ENCODE measurements around the gene MAS1. TPM values are rescaled to one million over a fixed set of nuclear protein-coding genes. Genes with fewer than 3 reads are reported as not detected.

MAS1 gene
- total RNA-seq, 1 experiment from 2014 or later, result not detected

DNA sequence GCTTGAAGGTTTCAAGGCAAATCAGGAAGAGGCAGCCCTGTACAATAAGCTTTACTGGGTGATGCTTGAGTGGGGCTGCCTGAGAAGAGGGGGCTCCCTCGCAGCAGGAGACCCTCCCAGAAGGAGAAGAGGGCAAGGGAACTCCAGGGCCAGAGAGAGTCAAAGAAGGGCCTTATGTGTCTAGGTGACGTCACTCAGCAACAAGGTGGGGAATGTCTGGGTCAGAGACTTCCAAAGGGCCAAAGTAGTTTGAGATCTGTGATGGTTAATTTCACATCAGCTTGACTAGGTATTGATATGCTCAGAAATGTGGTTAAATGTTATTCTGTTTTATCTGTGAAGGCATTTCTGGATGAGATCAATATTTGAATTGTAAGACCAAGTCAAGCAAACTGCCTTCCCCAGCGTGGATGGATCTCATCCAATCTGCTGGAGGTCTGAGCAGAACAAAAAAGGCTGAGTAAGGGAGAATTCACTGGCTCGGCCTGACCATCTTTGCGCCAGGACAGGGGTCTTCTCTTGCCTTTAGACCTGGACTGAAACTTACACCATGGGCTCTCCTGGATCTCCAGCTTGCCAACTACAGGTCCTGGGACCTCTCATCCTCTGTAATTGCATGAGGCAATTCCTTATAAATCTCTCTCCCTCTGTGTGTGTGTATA is 35.9 kb downstream of the MAS1 start:
- POLR2A ChIA-PET, result no interaction called here
- no peaks in the 10 kb centered on the region for H3K36me3 ChIP-seq (ENCODE audit: control insufficient read depth, insufficient read depth, low read length)

DNA sequence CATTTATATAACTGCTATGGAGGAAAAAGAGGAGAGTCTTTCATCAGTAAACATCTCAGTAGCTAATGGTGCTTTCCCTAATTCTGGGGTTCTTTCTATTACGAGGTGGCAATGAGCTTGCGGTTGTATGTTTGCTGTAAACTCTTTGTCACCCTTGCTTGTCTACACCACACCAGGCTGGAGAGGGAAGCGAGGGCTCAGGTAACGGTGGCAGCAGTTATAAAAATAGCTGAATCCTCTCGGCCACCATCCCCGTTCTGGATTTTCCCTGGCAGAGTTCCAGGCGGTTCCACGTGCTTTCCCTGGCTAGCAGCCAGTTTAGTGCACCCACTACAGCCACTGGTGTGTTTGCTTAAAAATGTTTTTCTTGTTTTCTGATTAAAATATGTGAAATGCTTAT is 39.0 kb downstream of the MAS1 start:
- POLR2A ChIA-PET, result no interaction called here
- TF ChIP-seq, protein P1, sequence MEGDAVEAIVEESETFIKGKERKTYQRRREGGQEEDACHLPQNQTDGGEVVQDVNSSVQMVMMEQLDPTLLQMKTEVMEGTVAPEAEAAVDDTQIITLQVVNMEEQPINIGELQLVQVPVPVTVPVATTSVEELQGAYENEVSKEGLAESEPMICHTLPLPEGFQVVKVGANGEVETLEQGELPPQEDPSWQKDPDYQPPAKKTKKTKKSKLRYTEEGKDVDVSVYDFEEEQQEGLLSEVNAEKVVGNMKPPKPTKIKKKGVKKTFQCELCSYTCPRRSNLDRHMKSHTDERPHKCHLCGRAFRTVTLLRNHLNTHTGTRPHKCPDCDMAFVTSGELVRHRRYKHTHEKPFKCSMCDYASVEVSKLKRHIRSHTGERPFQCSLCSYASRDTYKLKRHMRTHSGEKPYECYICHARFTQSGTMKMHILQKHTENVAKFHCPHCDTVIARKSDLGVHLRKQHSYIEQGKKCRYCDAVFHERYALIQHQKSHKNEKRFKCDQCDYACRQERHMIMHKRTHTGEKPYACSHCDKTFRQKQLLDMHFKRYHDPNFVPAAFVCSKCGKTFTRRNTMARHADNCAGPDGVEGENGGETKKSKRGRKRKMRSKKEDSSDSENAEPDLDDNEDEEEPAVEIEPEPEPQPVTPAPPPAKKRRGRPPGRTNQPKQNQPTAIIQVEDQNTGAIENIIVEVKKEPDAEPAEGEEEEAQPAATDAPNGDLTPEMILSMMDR (IDR thresholded peaks at IDR 0.05; ENCODE audit: insufficient read depth in 1 of 2, low read depth in 1 of 2, low read length in 1 of 2, severe bottlenecking in 1 of 2, unreplicated experiment in 1 of 2), result no peak
- no peaks in the 10 kb centered on the region for H3K4me1 ChIP-seq
- Mint-ChIP-seq H3K9me3 (ENCODE audit: unreplicated experiment) (no peaks in the 10 kb centered on the region), H3K27ac (ENCODE audit: unreplicated experiment) (no peak overlapping the region), H3K27me3 (ENCODE audit: insufficient read depth, unreplicated experiment) (peaks cover 5% of the 10 kb centered on the region), H3K4me1 (ENCODE audit: low read depth, unreplicated experiment) (no peaks in the 10 kb centered on the region), H3K4me3 (ENCODE audit: unreplicated experiment) (no peak overlapping the region), H3K36me3 (ENCODE audit: insufficient read depth, unreplicated experiment) (no peaks in the 10 kb centered on the region)
- peaks cover 2% of the 10 kb centered on the region; the same call in 1 of the 2 replicates for H3K27me3 ChIP-seq (replicated peaks; ENCODE audit: control insufficient read depth, insufficient read depth, low read length)
- intact Hi-C loops (cut with micrococcal nuclease; ENCODE audit: unreplicated experiment), result no loop called here
- H3K9me3 ChIP-seq, result no peaks in the 10 kb centered on the region
- CTCF ChIA-PET, result no interaction called here
- H3K4me3 ChIP-seq (ENCODE audit: low read depth, low read length), result no peak overlapping the region
- DNase-seq, result no peak
- H3K36me3 ChIP-seq (ENCODE audit: control insufficient read depth, insufficient read depth, low read length), result no peaks in the 10 kb centered on the region
- BruUV-seq (replicated peaks), result no TSS peak

More for the DNA sequence above, 35.9 kb downstream of the MAS1 start:
- Histone ChIP-seq H3K9me3 (no peaks in the 10 kb centered on the region), H3K27me3 (replicated peaks; ENCODE audit: control insufficient read depth, insufficient read depth, low read length) (no peaks in the 10 kb centered on the region), H3K4me1 (no peaks in the 10 kb centered on the region), H3K4me3 (ENCODE audit: low read depth, low read length) (no peak overlapping the region)
- Mint-ChIP-seq H3K9me3 (ENCODE audit: unreplicated experiment) (peaks cover 11% of the 10 kb centered on the region), H3K27ac (ENCODE audit: unreplicated experiment) (no peak overlapping the region), H3K36me3 (ENCODE audit: insufficient read depth, unreplicated experiment) (no peaks in the 10 kb centered on the region), H3K27me3 (ENCODE audit: insufficient read depth, unreplicated experiment) (peaks cover 7% of the 10 kb centered on the region), H3K4me1 (ENCODE audit: low read depth, unreplicated experiment) (no peaks in the 10 kb centered on the region), H3K4me3 (ENCODE audit: unreplicated experiment) (no peak overlapping the region)
- CTCF ChIA-PET, result no interaction called here
- no TSS peak for BruUV-seq (replicated peaks)
- DNase-seq, result no peak
- TF ChIP-seq, protein P1 (IDR thresholded peaks at IDR 0.05; ENCODE audit: insufficient read depth in 1 of 2, low read depth in 1 of 2, low read length in 1 of 2, severe bottlenecking in 1 of 2, unreplicated experiment in 1 of 2), result no peak
- intact Hi-C loops (cut with micrococcal nuclease; ENCODE audit: unreplicated experiment), result no loop called here

DNA sequence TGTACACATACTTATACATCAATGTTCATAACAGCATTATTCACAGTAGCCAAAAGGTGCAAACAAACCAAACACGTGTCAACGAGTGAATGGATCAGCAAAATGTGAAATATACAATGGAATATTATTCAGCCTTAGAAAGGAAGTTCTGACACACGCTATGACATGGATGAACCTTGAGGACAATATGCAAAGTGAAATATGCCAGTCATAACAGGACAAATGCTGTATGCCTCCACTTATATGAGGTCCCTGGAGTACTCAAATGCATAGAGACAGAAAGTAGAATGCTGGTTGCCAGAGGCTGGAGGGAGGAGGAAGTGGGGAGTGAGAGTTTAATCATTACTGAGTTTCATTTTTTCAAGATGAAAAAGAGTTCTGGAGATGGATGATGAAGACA is 40.3 kb downstream of the MAS1 start:
- no peaks in the 10 kb centered on the region for H3K4me1 ChIP-seq
- H3K27me3 ChIP-seq (replicated peaks; ENCODE audit: control insufficient read depth, insufficient read depth, low read length), result peaks cover 2% of the 10 kb centered on the region; the same call in 1 of the 2 replicates
- Mint-ChIP-seq H3K9me3 (ENCODE audit: unreplicated experiment) (no peaks in the 10 kb centered on the region), H3K36me3 (ENCODE audit: insufficient read depth, unreplicated experiment) (no peaks in the 10 kb centered on the region), H3K27ac (ENCODE audit: unreplicated experiment) (no peak overlapping the region), H3K27me3 (ENCODE audit: insufficient read depth, unreplicated experiment) (peaks cover 5% of the 10 kb centered on the region), H3K4me3 (ENCODE audit: unreplicated experiment) (no peak overlapping the region), H3K4me1 (ENCODE audit: low read depth, unreplicated experiment) (no peaks in the 10 kb centered on the region)
- no peaks in the 10 kb centered on the region for H3K36me3 ChIP-seq (ENCODE audit: control insufficient read depth, insufficient read depth, low read length)
- no peak overlapping the region for H3K4me3 ChIP-seq (ENCODE audit: low read depth, low read length)
- intact Hi-C loops (cut with micrococcal nuclease; ENCODE audit: unreplicated experiment), result no loop called here
- ChIA-PET CTCF (no interaction called here), POLR2A (no interaction called here)
- TF ChIP-seq, protein P1 (IDR thresholded peaks at IDR 0.05; ENCODE audit: insufficient read depth in 1 of 2, low read depth in 1 of 2, low read length in 1 of 2, severe bottlenecking in 1 of 2, unreplicated experiment in 1 of 2), result no peak
- no TSS peak for BruUV-seq (replicated peaks)
- 0 out of 2 replicates have a peak, but pooled peaks cover 4% of the 10 kb centered on the region for H3K9me3 ChIP-seq
- DNase-seq, result no peak
